GM21723 (cell line): ENCODE results near the gene ADCY7.

Experiments used
- ATAC-seq: cut with Tn5 transposase; IDR thresholded peaks from one replicate; pipeline ENCODE4 v1.9.1; 2021; ENCODE audit warnings: mild to moderate bottlenecking, moderate library complexity; ENCODE audit not compliant: unreplicated experiment

The ADCY7 gene

GRCh38 chr16:50265716-50266336, 525 bp upstream of the ADCY7 start:
- peak; percentile 2 for ATAC-seq

GRCh38 chr16:50267151-50267631, 840 bp downstream of the ADCY7 start:
- ATAC-seq: no peak

GRCh38 chr16:50267651-50268050, 1.3 kb downstream of the ADCY7 start:
- ATAC-seq: no peak

DNA sequence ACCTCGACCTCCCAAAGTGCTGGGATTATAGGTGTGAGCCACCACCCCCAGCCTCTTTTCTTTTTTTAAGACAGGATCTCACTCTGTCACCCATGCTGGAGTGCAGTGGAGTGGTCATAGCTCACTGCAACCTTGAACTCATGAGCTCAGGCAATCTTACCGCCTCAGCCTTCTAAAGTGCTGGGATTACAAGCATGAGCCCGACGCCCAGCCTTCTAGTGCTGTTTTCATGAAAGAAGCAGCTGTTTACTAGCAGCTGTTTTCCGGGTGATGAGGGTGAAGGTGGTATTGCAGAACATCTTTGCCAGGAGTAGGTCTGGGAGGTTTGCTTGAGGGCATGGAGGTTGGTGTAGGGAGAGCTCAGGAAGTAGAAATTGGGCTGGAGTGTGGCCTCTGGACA, 2.0 kb downstream of the ADCY7 start:
- no peak for ATAC-seq

GRCh38 chr16:50269061-50269705, 2.8 kb downstream of the ADCY7 start:
- ATAC-seq: no peak

DNA sequence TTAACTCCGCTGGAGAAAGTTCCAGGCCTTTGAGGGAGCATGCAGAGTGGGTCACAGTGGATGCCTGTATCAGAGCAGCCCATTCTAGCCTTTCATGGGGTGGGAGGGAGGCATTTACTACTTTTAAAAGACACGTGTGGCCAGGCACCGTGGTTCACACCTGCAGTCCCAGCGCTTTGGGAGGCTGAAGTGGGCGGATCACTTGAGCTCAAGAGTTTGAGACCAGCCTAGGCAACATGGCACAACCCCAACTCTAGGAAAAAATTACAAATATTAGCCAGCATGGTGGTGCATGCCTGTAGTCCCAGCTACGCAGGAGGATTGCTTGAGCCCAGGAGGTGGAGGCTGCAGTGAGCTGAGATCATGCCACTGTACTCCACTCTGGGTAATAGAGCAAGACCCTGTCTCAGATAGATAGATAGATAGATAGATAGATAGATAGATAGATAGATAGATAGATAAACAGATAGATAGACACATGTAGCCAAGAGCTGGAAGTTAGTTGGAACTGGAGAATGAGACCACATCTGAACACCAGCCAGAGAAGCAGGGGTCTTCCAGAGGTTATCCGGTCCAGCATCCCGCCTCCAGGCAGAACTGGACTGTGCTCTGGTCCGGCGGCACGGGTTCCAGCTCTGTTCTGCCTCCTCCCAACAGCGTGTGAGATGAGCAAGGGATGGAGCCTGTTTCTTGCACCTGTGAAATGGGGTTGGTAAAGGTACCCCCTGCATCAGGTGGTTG, 3.6 kb downstream of the ADCY7 start:
- no peak for ATAC-seq

GRCh38 chr16:50270510-50271147, 4.3 kb downstream of the ADCY7 start:
- no peak for ATAC-seq

DNA sequence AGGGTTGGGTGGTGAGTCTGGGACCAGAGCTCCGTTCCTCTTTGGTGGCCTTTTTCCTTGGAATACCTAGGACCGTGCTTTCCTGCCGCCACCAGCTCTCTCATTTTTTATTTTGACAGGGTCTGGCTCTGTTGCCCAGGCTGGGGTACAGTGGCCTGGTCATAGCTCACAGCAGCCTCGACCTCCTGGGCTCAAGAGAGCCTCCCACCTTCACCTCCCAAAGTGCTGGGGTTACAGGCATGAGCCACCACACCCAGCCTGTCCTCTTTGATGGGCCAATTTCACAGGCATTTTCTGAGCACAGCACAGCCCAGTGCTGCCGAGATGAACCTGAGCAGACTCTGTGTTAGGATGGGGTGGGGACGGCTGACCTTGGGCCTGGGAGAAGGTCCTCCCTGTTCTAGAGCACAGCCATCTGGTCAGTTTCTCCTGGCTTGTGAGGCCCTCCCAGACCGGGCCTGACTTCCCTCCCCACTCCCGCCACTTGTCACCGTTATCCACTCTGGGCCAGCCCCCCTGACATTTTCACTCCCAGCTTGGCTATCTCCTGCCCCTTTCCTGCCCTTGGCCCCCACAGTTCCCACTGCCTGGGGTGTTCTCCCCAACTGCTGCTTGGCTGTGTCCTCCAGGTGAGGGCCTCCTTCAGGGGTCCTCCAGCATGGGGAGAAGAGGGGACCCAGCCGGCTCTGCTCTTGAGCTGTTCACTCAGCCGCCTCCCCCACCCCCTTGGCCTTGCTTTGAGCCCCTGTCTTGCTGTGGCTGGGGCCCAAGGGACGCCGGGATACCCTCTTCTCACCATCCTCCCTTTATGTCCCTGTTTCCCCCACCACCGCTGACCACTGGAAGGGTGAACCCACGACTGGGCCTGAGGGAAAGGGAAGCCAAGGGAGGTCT, 5.0 kb downstream of the ADCY7 start:
- no peak for ATAC-seq

DNA sequence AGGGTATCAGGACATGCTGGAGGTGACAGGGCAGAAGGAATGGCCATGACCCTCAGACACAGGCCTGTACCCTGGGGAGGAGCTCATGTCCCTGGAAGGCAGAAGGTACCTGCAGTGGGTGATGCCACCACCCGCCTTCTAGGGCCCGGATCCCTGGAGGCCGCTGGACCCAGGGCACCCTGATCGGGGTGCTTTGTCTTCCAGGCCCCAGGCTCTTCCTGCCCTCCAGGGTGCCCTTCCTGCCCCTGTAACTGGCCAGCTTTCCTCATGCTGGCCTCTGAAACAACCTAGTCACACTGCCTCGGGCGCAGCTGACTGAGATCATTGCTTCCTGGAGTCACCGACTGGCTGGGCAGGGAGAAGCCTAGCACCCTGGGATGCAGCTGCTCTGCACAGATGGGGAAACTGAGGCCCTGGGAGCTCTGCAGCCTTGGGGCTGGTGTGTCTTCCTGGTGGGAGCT, 5.8 kb downstream of the ADCY7 start:
- ATAC-seq: no peak

DNA sequence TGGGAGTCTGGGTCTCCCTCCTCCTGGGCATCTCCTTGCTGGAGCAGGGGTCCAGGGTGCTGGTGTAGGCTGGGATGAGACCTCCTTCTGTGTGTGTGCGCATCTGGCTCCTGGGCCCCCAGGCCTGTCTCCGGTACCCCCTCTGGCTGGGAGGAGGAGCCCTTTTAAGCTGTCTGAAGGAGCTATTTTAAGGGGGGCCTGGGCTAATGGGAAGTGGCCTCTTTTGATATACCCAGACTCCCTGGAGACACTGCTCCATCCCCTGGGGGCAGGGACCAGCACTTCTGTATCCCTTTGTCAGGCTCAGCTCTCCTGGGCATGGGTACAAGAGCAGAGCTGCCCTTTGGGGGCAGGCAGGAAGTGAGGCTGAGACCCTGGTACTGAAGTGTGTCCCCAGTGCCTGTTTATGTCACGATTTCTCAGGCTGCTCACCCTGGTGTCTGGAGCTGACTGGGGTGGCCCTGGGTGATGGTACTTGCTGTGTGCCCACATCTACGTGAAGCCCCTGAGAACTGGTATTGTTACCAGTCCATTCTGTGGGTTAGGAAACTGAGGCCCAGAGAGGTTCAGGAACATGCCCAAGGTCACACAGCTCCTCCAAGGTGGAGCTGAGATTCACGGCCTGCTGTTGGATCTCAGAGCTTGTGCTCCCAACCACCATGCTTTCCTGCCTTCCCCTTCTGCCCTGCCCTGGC, 6.5 kb downstream of the ADCY7 start:
- no peak for ATAC-seq

DNA sequence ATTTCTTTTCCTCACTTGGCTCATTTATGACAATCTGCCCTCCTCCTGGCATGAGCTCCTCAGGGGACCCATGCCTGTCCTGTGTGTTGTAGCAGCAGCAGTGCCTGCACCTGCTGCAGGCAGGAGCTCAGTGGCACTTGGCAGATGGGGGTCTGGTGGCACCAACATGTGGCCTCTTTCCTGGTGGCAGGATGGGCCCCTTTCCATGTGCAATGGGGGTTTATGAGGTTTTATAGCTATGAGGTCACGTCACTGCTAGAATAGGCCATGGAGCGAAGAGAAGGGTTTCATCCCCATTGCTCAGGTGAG, 7.0 kb downstream of the ADCY7 start:
- no peak for ATAC-seq

- ATAC-seq: peak; percentile 72
Measured at GRCh38 chr16:50273888-50274325, 7.6 kb downstream of the ADCY7 start.

DNA sequence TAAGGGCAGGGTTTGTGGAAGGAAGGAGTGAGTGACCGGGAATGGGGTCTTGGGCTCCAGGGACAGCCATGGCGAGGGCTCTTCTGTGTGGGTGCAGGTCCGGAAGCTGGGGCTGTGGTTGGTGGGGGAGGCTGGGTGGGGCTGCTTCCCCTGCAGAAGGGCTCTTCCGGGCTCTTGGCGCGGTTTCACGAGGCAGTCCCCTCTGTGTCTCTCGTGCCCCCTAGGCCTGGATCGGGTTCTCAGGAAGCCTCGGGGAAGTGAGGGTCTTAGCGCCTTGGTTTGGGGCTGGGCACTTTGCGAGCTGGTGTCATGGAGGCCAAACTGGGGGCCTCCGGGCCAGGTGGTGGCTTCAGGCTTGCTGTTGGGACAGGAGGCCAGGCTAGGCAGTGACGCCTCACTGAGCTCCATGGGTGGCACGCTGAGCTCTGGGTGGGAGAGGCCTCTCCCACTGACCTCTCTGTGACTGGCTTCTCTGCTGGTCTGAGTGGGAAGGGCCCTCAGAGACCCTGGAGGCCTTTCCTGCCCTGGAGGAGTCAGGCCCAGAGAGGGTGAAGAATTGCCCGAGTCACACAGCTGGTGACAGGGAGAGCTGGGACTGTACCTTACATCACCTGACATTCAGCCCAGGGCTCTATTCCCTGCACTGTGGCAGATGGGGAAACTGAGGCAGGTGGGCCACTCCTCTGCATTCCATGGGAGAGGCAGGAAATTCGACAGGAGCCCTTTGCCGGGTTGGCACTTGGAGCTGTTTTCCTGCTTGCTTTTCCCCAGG, 8.2 kb downstream of the ADCY7 start:
- ATAC-seq: peak; percentile 47

- no peak for ATAC-seq
Measured at GRCh38 chr16:50275098-50275415, 8.7 kb downstream of the ADCY7 start.

DNA sequence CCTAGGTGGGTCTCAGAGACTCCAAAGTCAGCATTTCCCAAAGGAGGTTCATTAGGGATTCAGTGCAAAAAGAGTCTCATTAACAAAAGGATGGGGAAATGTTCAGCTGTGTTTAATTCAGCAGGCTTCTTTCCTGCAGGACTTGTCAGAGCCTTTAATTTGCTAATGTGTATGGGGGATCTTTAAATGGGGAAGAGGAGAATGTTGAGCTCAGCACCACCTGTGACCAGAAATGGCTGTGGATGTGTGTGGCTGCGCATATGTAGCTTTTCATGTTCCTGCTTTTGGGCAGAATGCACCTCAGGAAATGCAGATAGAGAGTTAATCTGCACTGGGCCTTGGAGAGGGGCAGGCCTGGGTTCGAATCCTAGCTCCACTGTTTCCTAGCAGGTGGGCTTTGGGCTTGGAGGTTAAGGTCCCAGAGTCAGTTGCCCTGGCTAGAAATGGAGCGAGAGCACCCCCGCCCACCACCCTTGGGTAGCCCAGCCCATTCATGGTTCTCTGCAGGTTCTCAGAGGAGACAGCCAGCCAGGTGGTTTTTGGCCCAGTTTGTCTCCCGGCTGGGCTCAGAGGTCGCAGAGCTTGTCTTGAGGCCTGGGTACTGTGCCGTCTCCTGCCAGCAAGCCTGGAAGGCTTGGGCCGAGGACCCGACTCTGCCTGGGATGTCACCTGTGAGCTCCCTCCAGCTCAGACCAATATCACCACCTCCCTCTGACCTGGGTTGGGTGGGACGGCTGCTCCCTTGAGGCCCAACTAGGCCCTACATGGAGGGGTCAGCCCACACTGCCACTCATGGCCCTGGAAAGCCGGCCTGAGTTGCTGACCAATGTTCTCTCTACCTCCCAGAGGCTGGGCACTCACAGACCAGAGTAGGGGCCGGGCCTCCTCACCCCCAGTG, 9.3 kb downstream of the ADCY7 start:
- ATAC-seq: no peak

GRCh38 chr16:50276326-50276640, 9.9 kb downstream of the ADCY7 start:
- ATAC-seq: no peak

GRCh38 chr16:50276801-50277555, 10.6 kb downstream of the ADCY7 start:
- no peak for ATAC-seq

- no peak for ATAC-seq
Measured at GRCh38 chr16:50278251-50278650, 11.9 kb downstream of the ADCY7 start.
